Colonic mucosa (tissue), 4 donors: Measurements from ENCODE around the gene SENP7. TPM values are rescaled to one million over a fixed set of nuclear protein-coding genes. Genes with fewer than 3 reads are reported as not detected.
A peak's percentile ranks its signal among the peaks of the same experiment; 100 is the strongest.
"Not testable (repeated sequence)": the region's sequence is repeated elsewhere in the genome, so short reads cannot be mapped to it uniquely, and the experiment has no call there.

Source experiments
- DNase-seq: peaks from one replicate; pipeline ENCODE4 v3.0.0-alpha.2; 2020
- H3K27ac ChIP-seq: fragments of 200-600 bp; one replicate; pipeline ENCODE4 v1.8.0; 2021
- H3K27me3 ChIP-seq: fragments of 200-600 bp; one replicate; pipeline ENCODE4 v1.8.0; 2021
- H3K36me3 ChIP-seq: fragments of 200-600 bp; one replicate; pipeline ENCODE4 v1.8.0; 2021
- H3K4me1 ChIP-seq: fragments of 200-600 bp; one replicate; pipeline ENCODE4 v1.8.0; 2021; ENCODE audit warnings: mild to moderate bottlenecking
- H3K4me3 ChIP-seq: fragments of 200-600 bp; one replicate; pipeline ENCODE4 v1.8.0; 2021
- H3K9ac ChIP-seq, 2 donors: one replicate each; pipeline ENCODE4 v1.7.0; 2013; ENCODE audit warnings: control low read depth in 2 of 2, low read depth in 2 of 2, low read length in 2 of 2
- H3K9me3 ChIP-seq: fragments of 200-600 bp; one replicate; pipeline ENCODE4 v1.8.0; 2021
- intact Hi-C: fragments of 100-400 bp; cut with DNase I; formaldehyde crosslinking; loops from one replicate; pipeline ENCODE4 v1.14.1; 2022
- total RNA-seq, 2 donors: library from RNA; stranded (reverse); fragmentation: NEBNext Ultra II Directional in 1 of 2; extraction: Animal tissue kit (Norgen Biotek cat#: 25700) in 1 of 2; gene quantifications; one replicate each; pipeline ENCODE4 v1.2.1, GENCODE V29; 2021
- TF ChIP-seq, protein P1 (sequence below): fragments of 200-600 bp; IDR thresholded peaks from one replicate; pipeline ENCODE4 v1.8.0; 2022; ENCODE audit warnings: antibody characterized with exemption, mild to moderate bottlenecking
- donor health status: healthy.
- donor health status: DM: no; HTN: no; CAD: no.
- donor health status: DM: no; HTN: no; CAD: no.

SENP7 gene, protein sequence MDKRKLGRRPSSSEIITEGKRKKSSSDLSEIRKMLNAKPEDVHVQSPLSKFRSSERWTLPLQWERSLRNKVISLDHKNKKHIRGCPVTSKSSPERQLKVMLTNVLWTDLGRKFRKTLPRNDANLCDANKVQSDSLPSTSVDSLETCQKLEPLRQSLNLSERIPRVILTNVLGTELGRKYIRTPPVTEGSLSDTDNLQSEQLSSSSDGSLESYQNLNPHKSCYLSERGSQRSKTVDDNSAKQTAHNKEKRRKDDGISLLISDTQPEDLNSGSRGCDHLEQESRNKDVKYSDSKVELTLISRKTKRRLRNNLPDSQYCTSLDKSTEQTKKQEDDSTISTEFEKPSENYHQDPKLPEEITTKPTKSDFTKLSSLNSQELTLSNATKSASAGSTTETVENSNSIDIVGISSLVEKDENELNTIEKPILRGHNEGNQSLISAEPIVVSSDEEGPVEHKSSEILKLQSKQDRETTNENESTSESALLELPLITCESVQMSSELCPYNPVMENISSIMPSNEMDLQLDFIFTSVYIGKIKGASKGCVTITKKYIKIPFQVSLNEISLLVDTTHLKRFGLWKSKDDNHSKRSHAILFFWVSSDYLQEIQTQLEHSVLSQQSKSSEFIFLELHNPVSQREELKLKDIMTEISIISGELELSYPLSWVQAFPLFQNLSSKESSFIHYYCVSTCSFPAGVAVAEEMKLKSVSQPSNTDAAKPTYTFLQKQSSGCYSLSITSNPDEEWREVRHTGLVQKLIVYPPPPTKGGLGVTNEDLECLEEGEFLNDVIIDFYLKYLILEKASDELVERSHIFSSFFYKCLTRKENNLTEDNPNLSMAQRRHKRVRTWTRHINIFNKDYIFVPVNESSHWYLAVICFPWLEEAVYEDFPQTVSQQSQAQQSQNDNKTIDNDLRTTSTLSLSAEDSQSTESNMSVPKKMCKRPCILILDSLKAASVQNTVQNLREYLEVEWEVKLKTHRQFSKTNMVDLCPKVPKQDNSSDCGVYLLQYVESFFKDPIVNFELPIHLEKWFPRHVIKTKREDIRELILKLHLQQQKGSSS
- total RNA-seq = 1 to 10 TPM; 5.6 to 8.6 TPM

DNA sequence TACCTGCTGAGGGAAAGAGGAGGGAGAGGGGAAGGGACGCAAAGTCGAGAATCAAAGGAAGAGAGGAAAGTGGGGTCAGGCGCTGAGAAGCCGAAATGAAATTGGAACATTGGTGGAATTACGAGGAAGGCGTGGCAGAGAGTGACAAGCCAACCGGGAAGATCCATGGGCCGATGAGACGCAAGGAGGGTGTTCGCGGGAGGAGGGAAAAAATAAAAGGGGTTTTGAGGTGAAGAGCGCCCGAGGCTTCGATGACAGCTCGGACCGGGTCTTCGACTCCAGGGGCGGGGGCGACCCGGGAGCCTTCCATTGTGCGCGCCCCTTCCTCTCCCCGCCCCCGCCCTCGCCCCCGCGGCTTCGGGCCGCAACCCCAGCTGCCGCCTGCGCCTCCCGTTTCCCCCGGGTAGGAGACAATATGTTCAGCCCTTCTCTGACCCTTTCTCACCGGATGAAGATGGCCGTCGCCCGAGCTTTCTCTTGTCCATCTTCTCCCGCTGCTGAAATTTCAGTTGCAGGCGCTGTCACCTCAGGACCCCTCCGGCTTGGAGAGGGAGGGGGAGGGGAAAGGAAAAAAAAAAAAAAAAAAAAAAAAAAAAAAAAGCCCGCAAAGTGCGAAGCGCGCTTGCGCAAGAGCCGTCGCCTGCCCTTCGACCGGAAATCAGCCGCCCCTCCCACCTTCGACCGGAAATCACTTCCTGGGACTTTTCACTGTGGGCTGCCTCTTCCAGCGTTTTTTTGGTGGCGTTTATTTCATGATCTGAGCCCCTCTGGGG lies at the start of gene SENP7:
TSS of gene SENP7 (minus strand) at position 567 of the 773 bp plus-strand sequence. CDS start at position 485, 82 bp downstream.
- peak; percentile 89 for DNase-seq
- TF ChIP-seq, protein P1, sequence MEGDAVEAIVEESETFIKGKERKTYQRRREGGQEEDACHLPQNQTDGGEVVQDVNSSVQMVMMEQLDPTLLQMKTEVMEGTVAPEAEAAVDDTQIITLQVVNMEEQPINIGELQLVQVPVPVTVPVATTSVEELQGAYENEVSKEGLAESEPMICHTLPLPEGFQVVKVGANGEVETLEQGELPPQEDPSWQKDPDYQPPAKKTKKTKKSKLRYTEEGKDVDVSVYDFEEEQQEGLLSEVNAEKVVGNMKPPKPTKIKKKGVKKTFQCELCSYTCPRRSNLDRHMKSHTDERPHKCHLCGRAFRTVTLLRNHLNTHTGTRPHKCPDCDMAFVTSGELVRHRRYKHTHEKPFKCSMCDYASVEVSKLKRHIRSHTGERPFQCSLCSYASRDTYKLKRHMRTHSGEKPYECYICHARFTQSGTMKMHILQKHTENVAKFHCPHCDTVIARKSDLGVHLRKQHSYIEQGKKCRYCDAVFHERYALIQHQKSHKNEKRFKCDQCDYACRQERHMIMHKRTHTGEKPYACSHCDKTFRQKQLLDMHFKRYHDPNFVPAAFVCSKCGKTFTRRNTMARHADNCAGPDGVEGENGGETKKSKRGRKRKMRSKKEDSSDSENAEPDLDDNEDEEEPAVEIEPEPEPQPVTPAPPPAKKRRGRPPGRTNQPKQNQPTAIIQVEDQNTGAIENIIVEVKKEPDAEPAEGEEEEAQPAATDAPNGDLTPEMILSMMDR = no peak
- intact Hi-C loops = no loop called here

DNA sequence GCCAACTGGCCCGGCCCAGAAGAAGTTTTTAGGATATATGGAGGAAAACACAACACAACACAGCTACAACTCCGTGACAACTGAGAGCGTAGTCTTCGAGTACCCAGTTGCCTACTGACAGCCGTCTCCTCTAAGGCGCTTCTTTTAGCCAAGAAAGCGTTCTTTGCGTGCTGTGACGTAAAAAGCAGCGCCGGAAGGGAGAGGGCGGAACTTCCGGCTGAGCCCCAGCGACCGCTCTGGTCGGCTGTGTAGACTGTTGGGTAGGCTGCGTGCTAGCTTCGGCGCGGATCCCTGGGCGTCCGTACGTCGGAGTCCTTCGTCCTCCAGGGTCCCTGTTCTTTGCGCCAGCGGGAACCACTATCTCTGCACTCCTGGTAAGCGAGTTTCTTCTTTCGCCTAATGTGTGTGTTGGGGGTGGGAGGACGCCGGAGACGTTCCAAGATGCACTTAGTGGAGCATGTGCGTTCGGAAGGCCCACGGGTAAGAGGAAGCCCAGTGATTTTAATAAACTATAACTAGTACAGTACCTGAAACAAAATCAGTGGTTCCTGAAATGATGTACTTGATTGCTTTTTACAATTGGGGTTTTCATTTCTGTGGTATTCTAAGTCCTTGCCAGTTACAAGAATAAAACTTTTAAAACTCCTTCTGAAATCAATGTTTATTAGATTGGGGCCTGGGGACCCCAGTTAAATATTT lies 48.8 kb upstream of the SENP7 start, which contains the start of gene TRMT10C:
TSS of gene TRMT10C (plus strand) at position 239 of the 699 bp plus-strand sequence. CDS start 2,914 bp downstream, outside the sequence.
- no peaks in the 10 kb centered on the region for H3K27me3 ChIP-seq
- intact Hi-C loops = no loop called here
- H3K9me3 ChIP-seq = no peaks in the 10 kb centered on the region
- peak within 1 kb of the TSS; percentile 55 to 83 for H3K9ac ChIP-seq
- H3K27ac ChIP-seq = peak within 1 kb of the TSS; percentile 77
- H3K4me1 ChIP-seq = no peaks in the 10 kb centered on the region
- TF ChIP-seq, protein P1 = no peak
- H3K4me3 ChIP-seq = peak within 1 kb of the TSS; percentile 64
- DNase-seq = peak; percentile 95
- H3K36me3 ChIP-seq = no peaks in the 10 kb centered on the region

More for the DNA sequence above, at the start of gene SENP7:
- Histone ChIP-seq H3K9me3 (no peaks in the 10 kb centered on the region), H3K36me3 (no peaks in the 10 kb centered on the region), H3K4me3 (peak within 1 kb of the TSS; percentile 81), H3K27me3 (no peaks in the 10 kb centered on the region), H3K4me1 (no peaks in the 10 kb centered on the region), H3K27ac (peak within 1 kb of the TSS; percentile 96), H3K9ac (peak within 1 kb of the TSS; percentile 66 to 84)

DNA sequence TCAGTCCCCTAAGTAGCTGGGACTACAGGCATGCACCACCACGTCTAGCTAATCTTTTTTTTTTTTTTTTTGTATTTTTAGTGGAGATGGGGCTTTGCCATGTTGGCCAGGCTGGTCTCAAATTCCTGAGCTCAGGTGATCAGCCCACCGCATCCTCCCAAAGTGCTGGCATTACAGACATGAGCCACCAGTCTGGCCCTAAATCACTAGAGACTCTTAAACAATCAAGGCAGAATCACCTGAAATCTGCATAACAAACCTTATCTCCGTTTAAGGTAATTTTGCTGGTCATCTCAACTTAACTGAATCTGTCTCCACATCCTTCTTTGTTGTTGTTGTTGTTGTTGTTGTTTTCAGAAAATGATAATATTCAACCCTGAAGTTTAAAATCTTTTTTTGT lies 43.1 kb upstream of the SENP7 start:
- Histone ChIP-seq H3K9ac (no peak overlapping the region), H3K36me3 (no peaks in the 10 kb centered on the region), H3K9me3 (no peaks in the 10 kb centered on the region), H3K27me3 (no peaks in the 10 kb centered on the region), H3K27ac (no peak overlapping the region), H3K4me1 (no peaks in the 10 kb centered on the region), H3K4me3 (no peak overlapping the region)
- TF ChIP-seq, protein P1 = no peak
- no peak for DNase-seq
- intact Hi-C loops = no loop called here

DNA sequence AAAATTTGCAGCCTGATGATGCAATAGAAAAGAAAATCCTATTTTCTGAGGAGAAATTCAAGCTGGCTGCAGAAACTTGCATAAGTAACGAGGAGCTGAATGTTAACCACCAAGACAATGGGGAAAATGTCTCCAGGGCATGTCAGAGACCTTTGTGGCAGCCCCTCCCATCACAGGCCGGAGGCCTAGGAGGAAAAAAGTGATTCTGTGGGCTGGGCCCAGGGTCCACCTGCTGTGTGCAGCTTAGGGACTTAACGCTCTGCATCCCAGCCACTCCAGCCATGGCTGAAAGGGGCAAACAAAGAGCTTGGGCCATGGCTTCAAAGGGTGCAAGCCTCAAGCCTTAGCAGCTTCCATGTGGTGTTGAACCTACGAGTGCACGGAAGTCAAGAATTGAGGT lies 40.4 kb upstream of the SENP7 start:
- H3K4me3 ChIP-seq, DNase-seq, H3K4me1 ChIP-seq, H3K36me3 ChIP-seq, intact Hi-C loops, H3K9me3 ChIP-seq, H3K27ac ChIP-seq, H3K27me3 ChIP-seq, H3K9ac ChIP-seq: not testable (repeated sequence)

DNA sequence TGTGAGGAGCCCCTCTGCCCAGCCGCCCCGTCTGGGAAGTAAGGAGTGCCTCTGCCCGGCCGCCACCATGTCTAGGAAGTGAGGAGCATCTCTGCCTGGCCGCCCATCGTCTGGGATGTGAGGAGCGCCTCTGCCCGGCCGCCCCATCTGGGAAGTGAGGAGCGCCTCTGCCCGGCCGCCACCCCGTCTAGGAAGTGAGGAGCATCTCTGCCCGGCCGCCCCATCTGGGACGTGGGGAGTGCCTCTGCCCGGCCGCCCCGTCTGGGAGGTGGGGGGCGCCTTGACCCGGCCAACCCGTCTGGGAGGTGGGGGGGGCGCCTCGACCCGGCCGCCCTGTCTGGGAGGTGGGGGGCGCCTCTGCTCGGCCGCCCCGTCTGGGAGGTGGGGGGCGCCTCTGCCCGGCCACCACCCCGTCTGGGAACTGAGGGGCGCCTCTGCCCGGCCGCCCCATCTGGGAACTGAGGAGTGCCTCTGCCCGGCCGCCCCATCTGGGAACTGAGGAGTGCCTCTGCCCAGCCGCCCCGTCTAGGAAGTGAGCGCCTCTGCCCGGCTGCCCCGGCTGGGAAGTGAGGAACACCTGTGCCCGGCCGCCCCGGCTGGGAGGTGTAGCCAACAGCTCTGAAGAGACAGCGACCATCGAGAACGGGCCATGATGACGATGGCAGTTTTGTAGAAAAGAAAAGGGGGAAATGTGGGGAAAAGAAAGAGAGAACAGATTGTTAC lies 38.5 kb upstream of the SENP7 start:
- H3K9me3 ChIP-seq, H3K27ac ChIP-seq, H3K4me1 ChIP-seq, H3K36me3 ChIP-seq, H3K9ac ChIP-seq, H3K27me3 ChIP-seq, H3K4me3 ChIP-seq, intact Hi-C loops, DNase-seq: not testable (repeated sequence)
